GM08714 (cell line): ENCODE data around the gene LHX6.

Source experiments
- H3K4me3 ChIP-seq: fragments of 200-500 bp; sonication (Bioruptor generic); 2 replicates; pipeline ENCODE4 v1.5.1; 2014; ENCODE audit warnings: mild to moderate bottlenecking, low read length, inconsistent platforms
- ZNF274 ChIP-seq: IDR thresholded peaks from 2 replicates; pipeline ENCODE4 v1.6.1; 2012; ENCODE audit warnings: mild to moderate bottlenecking, low read depth, low read length

The LHX6 gene

GRCh38 chr9:122228568-122229484 is at the start of gene LHX6:
LHX6 (minus strand) TSS chr9:122228957; CDS start chr9:122228740, 217 bp downstream.
- no peak for TF ChIP-seq ZNF274
- H3K4me3 ChIP-seq, result peak within 1 kb of the TSS; percentile 46; the same call in 1 of the 2 replicates

- no peak for TF ChIP-seq ZNF274
- H3K4me3 ChIP-seq, result no peak overlapping the region
Measured at GRCh38 chr9:122277285-122277897, 48.6 kb upstream of the LHX6 start.

GRCh38 chr9:122276096-122276495 is 47.3 kb upstream of the LHX6 start:
- H3K4me3 ChIP-seq, result no peak overlapping the region
- no peak for TF ChIP-seq ZNF274

DNA sequence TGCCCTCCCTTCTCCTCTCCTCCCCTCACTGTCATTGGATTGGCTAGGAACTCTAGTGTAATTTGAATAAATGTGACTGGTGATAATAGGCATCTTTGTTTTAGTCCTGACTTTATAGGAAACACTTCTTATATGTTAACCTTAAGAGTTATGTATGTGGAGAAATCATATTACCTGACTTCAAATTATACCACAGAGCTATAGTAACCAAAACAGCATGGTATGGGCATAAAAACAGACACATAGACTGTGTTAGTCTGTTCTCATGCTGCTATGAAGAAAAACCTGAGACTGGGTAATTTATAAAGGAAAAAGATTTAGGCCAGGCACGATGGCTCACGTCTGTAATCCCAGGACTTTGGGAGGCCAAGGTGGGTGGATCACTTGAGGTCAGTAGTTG is 45.3 kb upstream of the LHX6 start:
- H3K4me3 ChIP-seq, result no peak overlapping the region
- no peak for TF ChIP-seq ZNF274

GRCh38 chr9:122268041-122268814 is 39.5 kb upstream of the LHX6 start:
- H3K4me3 ChIP-seq, result no peak overlapping the region
- no peak for TF ChIP-seq ZNF274

- peak overlapping the region; percentile 95 for H3K4me3 ChIP-seq
- no peak for TF ChIP-seq ZNF274
Measured at GRCh38 chr9:122265149-122265915, 36.6 kb upstream of the LHX6 start.

DNA sequence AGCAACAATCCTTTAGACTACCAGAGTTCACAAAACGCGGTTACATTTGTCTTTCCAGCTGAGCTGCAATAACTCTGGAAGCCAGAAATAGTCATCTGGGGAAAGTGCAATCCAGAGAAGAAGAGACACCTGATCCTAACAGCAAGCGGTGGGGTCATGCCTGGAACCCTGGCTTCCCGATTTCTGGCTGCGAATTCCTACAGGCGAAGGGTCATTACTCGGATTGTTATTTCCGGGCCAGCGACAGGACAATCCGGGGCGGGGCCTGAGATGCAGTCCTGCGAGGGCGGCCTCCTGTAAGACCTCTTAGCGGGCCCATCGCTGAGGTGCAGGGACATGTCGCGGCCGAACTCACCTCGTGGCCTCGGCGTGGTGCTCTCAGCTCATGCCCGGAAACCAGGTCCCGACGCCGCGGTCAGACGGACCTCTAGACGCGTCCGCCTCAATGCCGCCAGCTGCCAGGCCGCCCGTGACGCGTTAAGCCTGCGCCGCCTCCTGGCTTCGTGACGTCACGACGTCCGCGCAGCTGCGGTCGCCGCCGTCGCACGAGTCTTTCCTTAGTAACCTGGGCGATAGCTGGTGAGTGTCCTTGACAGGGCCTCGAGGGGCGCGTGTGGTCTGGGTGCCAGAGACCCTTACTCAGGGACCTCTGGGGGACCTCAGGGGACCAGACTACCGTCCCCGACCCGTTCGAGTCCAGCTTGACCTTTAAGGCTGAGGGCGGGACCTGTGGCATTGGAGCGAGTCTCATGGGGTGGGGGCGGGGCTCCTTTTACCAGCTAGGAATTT is 35.8 kb upstream of the LHX6 start, which contains the start of the genes MRRF and RBM18:
MRRF (plus strand) TSS at position 523 of the 789 bp plus-strand sequence. CDS start 6,010 bp downstream, outside the sequence.
RBM18 (minus strand) TSS at position 481 of the 789 bp plus-strand sequence. CDS start 3,348 bp downstream, outside the sequence.
- TF ChIP-seq ZNF274, result no peak
- H3K4me3 ChIP-seq, result peak within 1 kb of the TSS; percentile 95

DNA sequence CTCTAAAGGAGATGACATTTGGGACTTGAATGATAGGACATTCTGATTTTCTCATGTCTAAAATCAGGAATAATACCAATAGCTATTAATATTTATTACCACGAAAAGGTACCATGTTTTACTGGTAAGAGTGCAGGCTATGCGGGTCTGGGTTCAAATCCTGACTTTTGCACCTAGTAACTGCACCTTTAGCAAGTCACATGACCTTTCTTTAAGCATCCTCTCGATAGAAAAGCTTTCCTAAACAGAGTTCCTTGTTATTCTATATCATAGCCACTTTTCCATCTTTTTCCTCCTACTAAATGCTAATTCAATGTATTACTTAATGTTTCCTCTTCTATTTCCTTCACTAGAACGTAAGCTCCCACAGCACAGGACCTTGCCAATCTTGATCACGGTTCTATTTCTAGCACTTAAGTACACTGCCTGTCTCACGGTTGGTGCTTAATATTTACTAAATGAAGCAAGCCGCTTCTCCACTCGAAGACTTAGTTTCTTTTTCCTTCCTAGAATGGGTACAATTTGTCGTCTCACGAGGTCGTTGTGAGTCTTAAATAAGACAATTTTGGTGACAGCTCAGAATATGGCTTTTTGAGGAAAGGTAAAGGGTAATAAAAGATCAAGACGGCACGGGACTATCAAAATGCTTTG is 35.1 kb upstream of the LHX6 start:
- H3K4me3 ChIP-seq, result peak overlapping the region; percentile 95
- TF ChIP-seq ZNF274, result no peak

- TF ChIP-seq ZNF274, result no peak
Measured at GRCh38 chr9:122262073-122262472, 33.3 kb upstream of the LHX6 start.

DNA sequence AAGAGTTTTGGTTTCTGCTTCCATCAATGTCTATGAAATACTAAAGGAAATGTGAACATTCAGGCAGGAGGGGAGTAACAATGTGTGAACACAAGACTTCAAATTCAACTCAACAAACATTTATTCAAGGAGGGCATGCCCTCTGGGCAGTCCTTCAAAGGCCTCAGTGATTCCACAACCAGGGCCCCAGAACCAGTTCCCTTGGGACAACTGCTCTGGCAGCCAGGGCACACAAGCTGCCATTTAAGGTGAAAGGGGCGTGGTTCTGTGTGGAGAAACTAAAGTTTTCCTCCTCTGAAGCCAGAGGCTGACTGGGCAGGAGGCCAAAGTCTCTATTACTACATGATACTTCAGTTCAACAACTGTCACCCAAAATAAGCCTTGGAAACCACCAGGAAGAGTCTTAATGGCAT is 32.7 kb upstream of the LHX6 start:
- TF ChIP-seq ZNF274, result no peak
- H3K4me3 ChIP-seq, result no peak overlapping the region

More at GRCh38 chr9:122262073-122262472, 33.3 kb upstream of the LHX6 start:
- H3K4me3 ChIP-seq, result no peak overlapping the region

DNA sequence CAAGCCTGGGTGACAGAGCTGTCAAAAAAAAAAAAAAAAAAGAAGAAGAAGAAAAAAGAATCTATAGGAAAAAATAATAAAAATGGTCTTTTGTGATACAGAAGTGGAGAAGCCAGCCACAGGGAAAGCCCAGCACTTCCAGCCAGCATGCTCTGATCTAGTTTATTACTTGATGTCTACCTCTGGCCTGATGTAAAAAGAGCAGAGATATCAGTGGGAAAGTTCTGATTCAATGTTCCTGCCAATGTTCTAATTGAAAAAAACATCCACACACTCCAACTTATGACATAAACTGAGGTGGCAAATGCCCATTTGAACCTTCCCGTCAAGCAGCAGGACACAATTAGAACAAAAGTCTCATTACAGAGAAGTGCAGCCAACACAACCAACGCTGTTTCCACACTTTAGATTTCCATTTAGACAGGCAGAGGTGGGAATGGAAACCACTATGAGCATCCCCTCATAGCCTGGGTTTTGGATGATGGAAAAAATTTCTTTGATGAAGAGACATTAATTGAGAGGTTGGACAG is 30.2 kb upstream of the LHX6 start:
- TF ChIP-seq ZNF274, result no peak
- no peak overlapping the region for H3K4me3 ChIP-seq

DNA sequence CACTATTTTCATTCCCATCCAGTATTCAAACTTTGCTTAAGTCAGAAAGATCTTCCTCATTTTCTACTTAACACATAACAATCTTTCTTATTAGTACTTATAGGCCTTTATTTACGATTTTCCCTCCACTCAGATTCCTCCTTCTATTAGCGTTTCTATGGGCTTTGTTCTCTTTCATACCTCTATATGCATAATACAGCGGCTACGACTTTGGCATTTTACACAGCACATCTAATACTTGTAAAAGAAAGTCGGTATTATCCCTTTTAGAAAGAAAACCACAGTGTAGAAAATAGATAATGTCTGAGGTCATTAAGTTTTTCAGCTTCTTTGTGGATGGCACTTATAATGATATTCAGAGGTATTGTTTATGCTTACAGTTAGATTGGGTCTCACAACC is 27.4 kb upstream of the LHX6 start:
- H3K4me3 ChIP-seq, result no peak overlapping the region
- no peak for TF ChIP-seq ZNF274
